ENCODE measurements around the gene FER. TPM values are rescaled to one million over a fixed set of nuclear protein-coding genes. Genes with fewer than 3 reads are reported as not detected.

Gene FER
- total RNA-seq, 2 donors from 2014 or later = 9.8 to 15.1 TPM

DNA sequence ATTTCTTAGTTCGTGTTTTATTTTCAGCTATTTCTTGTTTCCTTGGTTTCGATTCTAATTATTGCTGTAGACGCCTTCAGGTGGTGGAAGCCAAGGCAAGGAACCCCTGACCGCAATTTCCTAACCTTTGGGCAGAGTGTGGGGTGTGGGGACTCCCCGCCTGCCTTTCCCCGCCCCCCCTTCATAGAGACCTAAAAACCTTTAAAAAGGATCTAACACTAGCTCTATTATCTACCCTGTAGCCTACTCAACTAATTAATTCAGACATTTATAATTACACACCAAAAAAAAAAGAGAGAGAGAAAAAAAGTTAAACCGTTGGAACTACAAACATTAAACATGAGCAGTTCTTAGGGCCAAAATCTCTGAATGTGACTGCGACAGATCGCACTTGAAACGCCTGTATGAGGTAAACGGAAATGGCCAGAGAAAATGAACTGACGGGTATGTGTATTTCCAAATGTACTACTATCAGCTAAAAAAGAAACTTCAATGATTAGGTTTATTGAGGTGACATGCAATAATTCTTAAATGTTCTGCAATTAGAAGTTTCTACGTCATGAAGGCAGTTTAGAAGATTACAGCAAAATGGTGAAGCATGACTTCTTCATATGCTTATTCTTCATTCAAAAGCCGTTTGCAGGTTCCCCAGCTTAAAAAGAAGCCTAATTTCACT, 19.0 kb upstream of the FER start:
- peaks cover 5% of the 10 kb centered on the region for H3K36me3 Mint-ChIP-seq (ENCODE audit: low read depth)
- H3K4me1 Mint-ChIP-seq = peaks cover 22% of the 10 kb centered on the region

DNA sequence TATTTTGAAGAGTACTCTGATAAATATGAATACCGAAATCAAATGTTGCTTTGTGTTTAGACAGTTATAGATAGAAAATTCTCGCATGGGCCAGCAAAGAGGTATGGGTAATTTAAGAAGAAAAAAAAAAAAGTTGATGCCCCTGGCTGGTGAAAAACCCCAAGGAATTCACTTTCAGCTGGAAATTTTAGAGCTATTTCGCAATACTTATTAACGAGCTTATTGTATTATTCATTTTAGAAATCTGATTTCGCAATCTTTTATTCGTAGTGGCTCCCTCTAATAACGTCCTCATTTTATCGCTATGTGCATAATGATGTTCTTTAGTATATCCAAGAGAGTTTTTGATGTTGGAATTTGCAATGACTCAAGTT, 18.5 kb upstream of the FER start:
- Mint-ChIP-seq H3K4me1 (peaks cover 22% of the 10 kb centered on the region), H3K27ac (no peak overlapping the region), H3K27me3 (peaks cover 39% of the 10 kb centered on the region), H3K4me3 (no peak overlapping the region), H3K36me3 (ENCODE audit: low read depth) (peaks cover 5% of the 10 kb centered on the region)
- ATAC-seq (no peak), DNase-seq (no peak)
- H3K9me3 ChIP-seq (ENCODE audit: control insufficient read depth, low read length, poor library complexity, severe bottlenecking) = no peaks in the 10 kb centered on the region

More for the DNA sequence above, 19.0 kb upstream of the FER start:
- Mint-ChIP-seq H3K4me3 (peak overlapping the region; percentile 92), H3K27me3 (peaks cover 36% of the 10 kb centered on the region), H3K27ac (peak overlapping the region; percentile 81)
- no peaks in the 10 kb centered on the region for H3K9me3 ChIP-seq (ENCODE audit: control insufficient read depth, low read length, poor library complexity, severe bottlenecking)
- DNase-seq = peak; percentile 17 to 45 (median 31)
- peak; percentile 88 for ATAC-seq

DNA sequence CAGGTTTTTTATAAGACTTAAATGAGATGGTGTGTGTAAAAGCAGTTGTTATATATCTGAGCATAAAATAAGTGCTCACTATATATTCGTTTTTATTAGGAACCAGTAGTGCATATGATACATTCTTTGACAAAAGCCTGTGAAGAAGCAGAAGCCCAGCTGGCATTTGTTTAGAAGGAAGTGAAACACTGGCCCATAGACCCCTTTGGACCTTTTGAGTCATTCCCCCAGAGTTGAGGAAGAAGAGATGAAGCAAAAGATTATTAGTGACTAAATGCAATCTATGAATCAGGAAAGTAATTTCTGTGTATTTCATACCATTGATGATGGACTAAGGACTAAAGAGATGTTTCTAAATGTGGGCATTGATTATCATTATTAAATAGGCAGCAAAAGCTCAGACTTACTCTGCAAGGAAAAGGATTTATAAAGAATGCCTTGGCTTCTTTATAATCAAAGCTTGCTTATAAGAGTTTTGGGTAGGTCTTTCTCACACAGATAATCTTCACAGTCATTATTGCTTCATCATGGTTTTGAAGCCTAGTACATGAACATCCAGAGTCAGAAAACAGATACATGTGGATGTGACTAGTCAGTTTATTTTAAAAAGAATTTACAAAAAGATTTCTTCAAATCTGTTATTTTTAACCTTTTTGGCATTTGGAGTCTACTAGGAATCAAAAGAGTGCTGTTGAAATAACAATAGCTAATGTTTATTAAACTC, 16.9 kb upstream of the FER start:
- Mint-ChIP-seq H3K27me3 (peaks cover 38% of the 10 kb centered on the region), H3K4me1 (peaks cover 19% of the 10 kb centered on the region), H3K27ac (no peak overlapping the region), H3K4me3 (no peak overlapping the region), H3K36me3 (ENCODE audit: low read depth) (peaks cover 5% of the 10 kb centered on the region)
- no peaks in the 10 kb centered on the region for H3K9me3 ChIP-seq (ENCODE audit: control insufficient read depth, low read length, poor library complexity, severe bottlenecking)
- no peak for ATAC-seq
- no peak for DNase-seq

GRCh38 chr5:108735790-108736189, 11.9 kb upstream of the FER start:
- peaks cover 48% of the 10 kb centered on the region for H3K27me3 Mint-ChIP-seq
- no peaks in the 10 kb centered on the region for H3K9me3 ChIP-seq (ENCODE audit: control insufficient read depth, low read length, poor library complexity, severe bottlenecking)
- peaks cover 4% of the 10 kb centered on the region for H3K4me1 Mint-ChIP-seq
- ATAC-seq (no peak), DNase-seq (no peak)
- H3K36me3 Mint-ChIP-seq (ENCODE audit: low read depth) = peaks cover 2% of the 10 kb centered on the region
- H3K27ac Mint-ChIP-seq = no peak overlapping the region
- no peak overlapping the region for H3K4me3 Mint-ChIP-seq

GRCh38 chr5:108736855-108737254, 10.8 kb upstream of the FER start:
- H3K9me3 ChIP-seq (ENCODE audit: control insufficient read depth, low read length, poor library complexity, severe bottlenecking) = no peaks in the 10 kb centered on the region
- peaks cover 2% of the 10 kb centered on the region for H3K36me3 Mint-ChIP-seq (ENCODE audit: low read depth)
- H3K27me3 Mint-ChIP-seq = peaks cover 58% of the 10 kb centered on the region
- DNase-seq (no peak), ATAC-seq (no peak)
- H3K4me3 Mint-ChIP-seq = no peak overlapping the region
- no peak overlapping the region for H3K27ac Mint-ChIP-seq
- peaks cover 4% of the 10 kb centered on the region for H3K4me1 Mint-ChIP-seq

- Mint-ChIP-seq H3K4me3 (no peak overlapping the region), H3K27me3 (peaks cover 57% of the 10 kb centered on the region), H3K36me3 (ENCODE audit: low read depth) (no peaks in the 10 kb centered on the region), H3K4me1 (peaks cover 4% of the 10 kb centered on the region), H3K27ac (no peak overlapping the region)
- ATAC-seq (no peak), DNase-seq (no peak)
- no peaks in the 10 kb centered on the region for H3K9me3 ChIP-seq (ENCODE audit: control insufficient read depth, low read length, poor library complexity, severe bottlenecking)
Measured at GRCh38 chr5:108739376-108739775, 8.3 kb upstream of the FER start.

DNA sequence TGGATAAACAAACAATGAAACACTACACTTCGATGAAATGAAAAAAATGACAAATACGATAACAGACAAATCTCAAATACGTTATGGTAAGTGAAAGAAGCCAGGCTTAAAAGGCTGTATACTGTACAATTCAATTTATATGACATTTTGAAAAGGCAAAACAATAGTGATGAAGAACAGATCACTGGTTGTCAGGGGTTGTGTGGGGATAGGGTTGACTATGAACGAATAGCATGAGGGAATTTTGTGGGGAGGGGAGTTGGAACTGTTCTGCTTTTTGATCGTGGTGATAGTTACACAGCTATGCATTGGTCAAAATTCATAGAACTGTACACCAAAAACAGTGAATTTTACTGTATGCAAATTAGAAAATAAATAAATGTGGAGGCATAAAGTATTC, 7.8 kb upstream of the FER start:
- H3K9me3 ChIP-seq (ENCODE audit: control insufficient read depth, low read length, poor library complexity, severe bottlenecking) = no peaks in the 10 kb centered on the region
- Mint-ChIP-seq H3K4me1 (peaks cover 4% of the 10 kb centered on the region), H3K36me3 (ENCODE audit: low read depth) (no peaks in the 10 kb centered on the region), H3K4me3 (no peak overlapping the region), H3K27ac (no peak overlapping the region), H3K27me3 (peaks cover 63% of the 10 kb centered on the region)
- DNase-seq (no peak), ATAC-seq (no peak)

DNA sequence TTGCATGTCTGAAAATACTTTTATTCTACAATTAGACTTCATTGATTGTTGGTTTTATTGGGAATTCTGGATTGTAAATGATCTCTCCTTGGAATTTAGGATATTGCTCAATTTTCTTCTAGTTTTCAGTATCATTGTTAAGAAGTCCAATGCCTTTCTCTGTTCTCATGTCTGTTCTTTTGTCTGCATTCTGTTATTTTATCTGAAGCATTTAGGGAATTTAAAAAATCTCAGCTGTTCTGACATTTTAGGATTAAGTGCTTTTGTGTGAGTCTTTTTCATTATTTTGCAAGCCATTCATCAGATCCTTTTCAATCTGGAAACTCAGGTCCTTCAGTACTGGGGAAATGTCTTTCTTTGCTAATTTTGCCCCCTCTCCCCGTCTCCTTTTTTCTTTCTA, 4.4 kb upstream of the FER start:
- H3K4me3 Mint-ChIP-seq = no peak overlapping the region
- no peak overlapping the region for H3K27ac Mint-ChIP-seq
- ATAC-seq = no peak
- no peaks in the 10 kb centered on the region for H3K9me3 ChIP-seq (ENCODE audit: control insufficient read depth, low read length, poor library complexity, severe bottlenecking)
- H3K27me3 Mint-ChIP-seq = peaks cover 59% of the 10 kb centered on the region
- H3K36me3 Mint-ChIP-seq (ENCODE audit: low read depth) = peaks cover 2% of the 10 kb centered on the region
- H3K4me1 Mint-ChIP-seq = peaks cover 4% of the 10 kb centered on the region
- DNase-seq = no peak

- H3K4me3 Mint-ChIP-seq = no peak overlapping the region
Measured at GRCh38 chr5:108743846-108744245, 3.9 kb upstream of the FER start.

GRCh38 chr5:108747111-108747773, 455 bp upstream of the FER start:
- Mint-ChIP-seq H3K27me3 (peaks cover 30% of the 10 kb centered on the region), H3K36me3 (ENCODE audit: low read depth) (peaks cover 4% of the 10 kb centered on the region), H3K4me3 (peak overlapping the region; percentile 98), H3K4me1 (peaks cover 10% of the 10 kb centered on the region), H3K27ac (peak overlapping the region; percentile 94)
- ATAC-seq = no peak
- H3K9me3 ChIP-seq (ENCODE audit: control insufficient read depth, low read length, poor library complexity, severe bottlenecking) = no peaks in the 10 kb centered on the region
- no peak for DNase-seq

More at GRCh38 chr5:108743846-108744245, 3.9 kb upstream of the FER start:
- ATAC-seq = no peak
- no peak overlapping the region for H3K27ac Mint-ChIP-seq
- no peaks in the 10 kb centered on the region for H3K9me3 ChIP-seq (ENCODE audit: control insufficient read depth, low read length, poor library complexity, severe bottlenecking)
- H3K27me3 Mint-ChIP-seq = peaks cover 55% of the 10 kb centered on the region
- DNase-seq = no peak
- H3K36me3 Mint-ChIP-seq (ENCODE audit: low read depth) = peaks cover 2% of the 10 kb centered on the region
- H3K4me1 Mint-ChIP-seq = peaks cover 4% of the 10 kb centered on the region

DNA sequence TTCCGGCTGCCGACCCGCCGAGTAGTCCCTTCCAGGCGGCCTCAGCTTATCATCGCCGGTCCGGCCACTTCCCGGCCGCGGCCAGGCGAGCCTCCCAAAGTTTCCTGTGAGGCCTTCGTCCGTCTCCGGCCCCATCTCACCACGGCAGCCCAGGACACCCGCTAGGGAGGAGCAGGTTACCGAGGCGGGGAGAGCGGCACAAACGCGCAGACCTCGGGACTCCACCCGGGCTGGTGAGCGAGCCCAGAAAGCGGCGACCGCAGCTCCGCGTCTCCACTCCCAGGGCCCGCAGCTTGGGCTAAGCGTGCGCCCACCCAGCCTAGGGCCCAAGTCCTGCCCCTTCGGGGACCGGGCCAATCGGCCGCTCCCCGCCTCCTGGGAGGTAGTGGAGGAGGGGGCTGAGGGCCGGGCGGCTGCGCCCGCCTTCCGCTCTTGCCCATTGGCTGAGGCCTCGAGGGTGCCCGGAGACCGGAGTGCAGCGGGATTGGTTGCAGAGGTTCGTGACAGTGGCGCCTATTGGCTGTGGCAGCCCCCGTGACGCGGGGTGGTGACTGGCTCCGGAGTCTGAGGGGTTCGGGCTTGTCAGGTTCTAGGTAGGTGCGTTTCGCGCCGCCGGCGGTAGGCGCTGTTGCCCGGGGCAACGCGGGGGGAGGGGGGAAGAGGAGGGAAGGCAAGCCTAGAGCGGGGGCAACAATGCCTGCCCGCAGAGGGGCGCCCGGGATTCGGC, 867 bp downstream of the FER start:
- Mint-ChIP-seq H3K4me1 (peaks cover 12% of the 10 kb centered on the region), H3K36me3 (ENCODE audit: low read depth) (peaks cover 4% of the 10 kb centered on the region), H3K27ac (peak overlapping the region; percentile 94), H3K4me3 (peak overlapping the region; percentile 98), H3K27me3 (peaks cover 24% of the 10 kb centered on the region)
- H3K9me3 ChIP-seq (ENCODE audit: control insufficient read depth, low read length, poor library complexity, severe bottlenecking) = no peaks in the 10 kb centered on the region
- ATAC-seq = peak; percentile 94
- DNase-seq = peak; percentile 89 to 95 (median 94)

DNA sequence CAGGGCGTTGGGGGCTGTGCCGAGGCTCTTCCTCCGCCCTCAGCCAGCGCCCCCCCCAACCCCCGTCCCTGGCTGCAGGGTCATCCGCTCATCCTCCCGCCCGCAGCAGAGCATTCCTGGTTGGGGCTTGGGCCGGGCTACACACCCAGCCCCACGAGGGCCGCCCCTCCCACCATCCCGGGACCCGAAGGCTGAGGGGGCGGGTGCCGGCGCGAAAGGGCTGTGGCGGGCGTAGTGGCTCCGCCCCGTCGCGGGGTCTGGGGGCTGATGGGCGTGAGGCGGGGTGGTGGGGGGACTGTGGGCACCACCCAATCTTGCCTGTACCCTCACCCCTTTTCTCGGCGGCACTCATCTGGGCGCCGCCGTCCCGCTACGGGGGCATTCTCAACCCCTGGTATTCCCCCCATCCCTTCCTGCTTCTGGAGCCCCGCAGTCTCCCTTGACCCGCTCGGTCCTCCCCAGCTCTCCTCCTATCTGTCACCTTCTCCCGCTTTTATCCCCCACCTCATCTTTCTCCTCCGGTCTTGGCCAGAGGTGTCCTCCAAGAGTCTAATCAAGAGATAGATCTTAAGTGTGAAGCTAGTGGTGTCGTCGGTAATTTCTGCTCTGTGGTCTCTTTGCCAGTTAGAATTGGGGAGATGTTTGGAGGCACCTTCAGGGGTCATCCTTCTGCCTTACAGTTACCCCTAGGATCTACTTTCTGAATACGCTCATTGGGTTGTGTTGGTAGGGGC, 1.6 kb downstream of the FER start:
- no peaks in the 10 kb centered on the region for H3K9me3 ChIP-seq (ENCODE audit: control insufficient read depth, low read length, poor library complexity, severe bottlenecking)
- peaks cover 4% of the 10 kb centered on the region for H3K36me3 Mint-ChIP-seq (ENCODE audit: low read depth)
- H3K27ac Mint-ChIP-seq = peak overlapping the region; percentile 75
- peak; percentile 8 for ATAC-seq
- peak; percentile 11 to 59 (median 55) for DNase-seq
- peaks cover 17% of the 10 kb centered on the region for H3K27me3 Mint-ChIP-seq
- peaks cover 12% of the 10 kb centered on the region for H3K4me1 Mint-ChIP-seq
- peak overlapping the region; percentile 98 for H3K4me3 Mint-ChIP-seq
